COR-L47 (cell line): ENCODE measurements around the gene MYLK3.
"Not testable (repeated sequence)": the region's sequence is repeated elsewhere in the genome, so short reads cannot be mapped to it uniquely, and the experiment has no call there.

Experiments
- DNase-seq: peaks from one replicate; lab custom pipeline; 2025; lab: John Stamatoyannopoulos, UW

Gene MYLK3

GRCh38 chr16:46689365-46690280 lies 58.5 kb downstream of the MYLK3 start, which contains the start of gene ORC6:
Gene ORC6, plus strand, starts transcription at chr16:46689659. Its CDS starts 47 bp downstream, at chr16:46689706.
- peak; percentile 98 for DNase-seq

DNA sequence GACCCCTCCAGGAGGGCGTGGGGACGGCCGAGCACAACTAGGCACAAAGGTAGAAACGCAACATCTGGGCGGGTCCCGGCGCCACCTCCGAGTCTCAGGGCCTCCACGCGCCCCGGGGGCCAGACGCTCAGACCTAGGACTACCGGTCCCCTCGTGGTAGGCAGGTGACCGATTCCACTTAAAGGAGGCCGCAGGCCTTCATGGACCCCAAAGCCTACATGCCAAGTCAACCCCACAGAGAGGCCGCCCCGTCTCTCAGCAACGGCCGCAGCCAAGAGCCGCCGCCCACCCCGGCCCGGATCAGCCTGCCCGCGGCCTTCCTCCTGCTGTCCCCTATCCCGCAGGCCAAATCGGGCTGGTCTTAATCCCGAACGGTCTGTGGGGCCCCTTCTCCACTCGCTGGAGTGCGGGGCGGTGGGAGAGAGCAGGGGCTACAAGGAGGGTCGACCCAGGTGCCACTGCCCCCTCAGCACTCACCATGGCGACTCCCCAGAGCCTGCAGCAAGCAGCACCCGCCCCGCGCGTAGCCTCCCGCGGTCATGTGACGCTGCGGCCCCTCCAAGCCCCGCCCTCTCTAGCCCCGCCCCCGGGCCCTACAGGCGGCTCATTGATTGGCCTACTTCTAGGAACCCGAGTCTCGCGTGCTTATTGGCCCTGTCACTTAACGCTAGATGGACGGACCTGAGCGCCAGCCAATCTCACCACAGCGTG lies 59.3 kb downstream of the MYLK3 start, which contains the start of gene VPS35:
TSS of gene VPS35 (minus strand) at position 525 of the 711 bp plus-strand sequence. CDS start at position 480, 45 bp downstream.
- DNase-seq, result peak; percentile 98

DNA sequence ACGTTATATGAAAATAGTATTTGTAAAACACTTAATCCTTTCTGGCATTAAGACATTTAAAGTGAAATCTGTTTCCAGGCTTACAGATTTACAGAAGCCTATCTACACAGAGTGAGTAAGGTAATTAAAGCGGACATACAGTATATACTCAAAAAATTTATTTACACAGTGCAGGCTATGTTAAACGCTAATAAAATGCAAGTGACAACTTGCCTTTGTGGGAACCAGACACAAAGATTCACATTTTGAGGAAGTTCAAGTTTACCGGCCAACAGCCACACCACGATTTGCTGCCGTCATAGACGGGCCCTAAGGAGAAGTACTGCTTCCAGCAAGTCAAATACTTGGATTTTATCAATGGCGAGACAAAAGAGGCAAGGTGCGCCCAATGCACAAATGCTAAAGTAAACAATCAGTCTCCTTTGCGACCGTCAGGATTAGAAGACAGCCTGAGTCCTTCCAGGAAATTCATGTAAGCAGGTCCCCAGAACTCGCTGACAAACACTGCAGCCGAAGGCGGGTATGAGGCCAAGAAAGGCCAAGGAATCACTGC lies 60.0 kb downstream of the MYLK3 start:
- DNase-seq, result no peak

DNA sequence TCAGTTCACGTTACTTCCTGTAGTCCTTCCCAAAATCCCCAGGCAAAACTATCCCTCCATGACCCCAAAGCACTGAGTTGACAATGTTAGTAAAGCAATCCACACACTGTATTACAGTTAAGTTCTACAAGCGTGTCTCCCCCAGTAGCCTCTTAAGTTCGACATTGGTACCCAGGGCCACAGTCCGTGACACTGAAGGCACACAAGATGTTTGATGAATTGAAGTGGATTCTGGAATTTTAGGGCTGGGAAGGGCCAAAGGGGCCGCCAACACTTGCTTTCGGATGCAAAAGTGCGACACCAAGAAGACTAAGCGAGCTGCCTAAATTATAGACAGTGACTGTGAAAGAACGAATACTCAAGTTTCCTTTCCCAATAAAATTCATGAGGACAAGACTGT lies 60.7 kb downstream of the MYLK3 start:
- no peak for DNase-seq

GRCh38 chr16:46686815-46687473 lies 61.2 kb downstream of the MYLK3 start:
- no peak for DNase-seq

GRCh38 chr16:46681867-46682266 lies 66.3 kb downstream of the MYLK3 start:
- DNase-seq, result not testable (repeated sequence)

DNA sequence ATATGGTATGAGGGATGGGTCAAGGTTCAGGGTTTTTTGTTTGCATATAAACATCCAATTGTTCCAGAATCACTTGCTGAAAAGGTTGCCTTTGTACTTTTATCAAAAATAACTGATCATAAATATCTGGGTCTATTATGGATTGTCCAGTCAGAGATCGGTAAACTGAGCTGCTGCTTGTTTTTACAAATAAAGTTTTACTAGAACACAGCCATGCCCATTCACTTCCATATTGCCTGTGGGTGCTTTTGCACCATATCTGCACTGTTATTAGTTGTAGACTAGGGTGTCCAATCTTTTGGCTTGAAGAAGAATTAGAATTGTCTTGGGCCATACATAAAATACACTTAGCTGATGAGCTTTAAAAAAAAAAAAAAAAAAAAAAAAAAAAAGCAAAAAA lies 70.2 kb downstream of the MYLK3 start:
- not testable (repeated sequence) for DNase-seq

DNA sequence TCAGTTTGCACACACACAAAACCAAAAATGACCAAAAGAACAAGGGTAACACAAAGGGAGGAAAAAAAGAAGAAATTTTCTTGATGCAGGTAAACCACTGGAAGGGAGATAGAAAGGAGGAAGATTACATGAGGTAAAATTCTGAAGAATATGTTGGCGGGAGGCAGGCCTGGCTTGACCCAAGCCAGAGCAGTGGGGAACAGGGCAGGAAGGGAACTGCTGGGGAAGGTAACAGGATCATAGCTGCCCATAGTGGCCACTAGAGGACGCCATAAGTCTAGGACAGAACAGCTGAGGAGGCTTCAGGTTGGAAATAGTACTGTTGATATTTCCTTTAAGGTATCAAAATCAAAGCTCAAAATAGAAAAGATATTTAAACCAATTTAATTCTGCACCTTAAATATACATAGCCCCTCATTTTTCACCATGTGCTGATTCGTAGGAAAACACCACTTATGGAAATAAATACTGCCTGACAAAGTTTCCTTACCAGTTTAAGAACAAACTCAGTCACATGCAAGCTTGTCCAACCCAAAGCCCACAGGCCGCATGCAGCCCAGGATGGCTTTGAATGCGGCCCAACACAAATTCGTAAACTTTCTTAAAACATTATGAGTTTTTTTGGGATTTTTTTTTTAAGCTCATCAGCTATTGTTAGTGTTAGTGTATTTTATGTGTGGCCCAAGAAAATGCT lies 74.7 kb downstream of the MYLK3 start:
- DNase-seq, result peak; percentile 25

DNA sequence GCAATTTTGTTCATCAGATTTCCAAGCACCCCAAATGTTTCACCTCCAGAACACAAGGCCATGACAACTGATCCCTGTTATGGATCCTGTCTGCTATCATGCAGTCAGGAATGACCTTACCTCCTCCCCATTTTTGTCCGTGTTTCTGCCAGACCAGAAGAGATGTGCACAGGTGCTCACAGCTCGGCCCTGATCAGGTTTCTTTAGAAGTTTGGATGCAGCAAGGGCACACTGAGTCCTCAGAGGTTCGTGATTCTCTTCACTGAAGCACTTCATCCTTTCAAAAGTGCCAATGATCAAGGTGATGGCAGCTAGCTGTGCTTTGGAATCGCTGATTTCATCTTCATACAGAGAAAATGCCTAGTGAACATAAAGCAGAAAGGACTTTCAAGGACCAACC lies 86.0 kb downstream of the MYLK3 start:
- no peak for DNase-seq

DNA sequence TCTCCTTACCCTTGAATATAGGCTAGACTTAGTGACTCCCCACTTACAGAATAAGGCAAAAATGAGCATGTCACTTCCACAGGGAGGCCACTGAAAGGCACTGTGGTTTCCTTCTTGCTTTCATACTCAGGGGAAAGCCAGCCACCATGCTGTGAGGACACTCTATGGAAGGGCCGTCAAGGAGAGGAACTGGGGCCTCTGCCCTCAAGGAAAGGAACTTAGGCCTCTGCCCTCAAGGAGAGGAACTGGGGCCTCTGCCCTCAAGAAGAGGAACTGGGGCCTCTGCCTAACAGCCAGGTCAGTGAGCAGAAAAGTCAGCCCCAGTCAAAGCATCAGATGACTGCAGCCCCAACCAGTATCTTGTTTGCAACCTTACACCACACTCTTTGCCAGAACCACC lies 89.2 kb downstream of the MYLK3 start:
- no peak for DNase-seq
